Neural cell (in vitro differentiated cells): ENCODE measurements around the gene RGS6. TPM values are rescaled to one million over a fixed set of nuclear protein-coding genes. Genes with fewer than 3 reads are reported as not detected.

Experiments used
- H2AFZ ChIP-seq: fragments of 200-600, 300-800 bp; sonication (generic), shearing (Covaris generic); 2 replicates; pipeline ENCODE4 v1.6.0; 2014; ENCODE audit warnings: low read depth, mild to moderate bottlenecking, antibody characterized with exemption, low read length, moderate library complexity
- H3F3A ChIP-seq: fragments of 200-600 bp; shearing (Covaris generic); 2 replicates; pipeline ENCODE4 v1.6.1; 2016; ENCODE audit warnings: mild to moderate bottlenecking, moderate library complexity, mixed read lengths, antibody characterized with exemption, low read length; ENCODE audit not compliant: insufficient read depth, poor library complexity, severe bottlenecking
- H3K27ac ChIP-seq: fragments of 200-600, 300-800 bp; sonication (generic), shearing (Covaris generic); 2 replicates; pipeline ENCODE4 v1.5.1; 2014; ENCODE audit warnings: mild to moderate bottlenecking, low read length, moderate library complexity
- H3K27me3 ChIP-seq: fragments of 300-800, 200-600 bp; sonication (generic), shearing (Covaris generic); 2 replicates; pipeline ENCODE4 v1.6.0; 2014; ENCODE audit warnings: mild to moderate bottlenecking, low read depth, low read length, moderate library complexity; ENCODE audit not compliant: insufficient read depth
- H3K36me3 ChIP-seq: fragments of 300-800, 200-600 bp; sonication (generic), shearing (Covaris generic); 2 replicates; pipeline ENCODE4 v1.5.1; 2014; ENCODE audit warnings: mild to moderate bottlenecking, antibody characterized with exemption, low read length, moderate library complexity; ENCODE audit not compliant: insufficient read depth
- H3K4me2 ChIP-seq: fragments of 300-800, 200-600 bp; sonication (generic), shearing (Covaris generic); 2 replicates; pipeline ENCODE4 v1.6.0; 2014; ENCODE audit warnings: mild to moderate bottlenecking, low read length
- H3K4me3 ChIP-seq: fragments of 300-800, 200-600 bp; sonication (generic), shearing (Covaris generic); 2 replicates; pipeline ENCODE4 v1.5.1; 2014; ENCODE audit warnings: mild to moderate bottlenecking, low read length, moderate library complexity
- H3K79me2 ChIP-seq: fragments of 200-600 bp; shearing (Covaris generic); replicated peaks from 2 replicates; pipeline ENCODE4 v1.6.0; 2014; ENCODE audit warnings: mild to moderate bottlenecking, low read length, moderate library complexity; ENCODE audit not compliant: insufficient read depth
- H3K9ac ChIP-seq: fragments of 300-800, 200-600 bp; sonication (generic), shearing (Covaris generic); 2 replicates; pipeline ENCODE4 v1.6.1; 2016; ENCODE audit warnings: mild to moderate bottlenecking, low read length, mixed read lengths
- H3K9me2 ChIP-seq: fragments of 200-600 bp; shearing (Covaris generic); 2 replicates; pipeline ENCODE4 v1.6.1; 2016; ENCODE audit warnings: mild to moderate bottlenecking, low read length, mixed read lengths; ENCODE audit not compliant: insufficient read depth
- H3K9me3 ChIP-seq: fragments of 200-600, 300-800 bp; sonication (generic), shearing (Covaris generic); 2 replicates; pipeline ENCODE4 v1.6.1; 2016; ENCODE audit warnings: mild to moderate bottlenecking, mixed run types, low read length, moderate library complexity, mixed read lengths
- H4K20me1 ChIP-seq: fragments of 200-600 bp; shearing (Covaris generic); 2 replicates; pipeline ENCODE4 v1.6.1; 2016; ENCODE audit warnings: mild to moderate bottlenecking, mixed run types; ENCODE audit not compliant: insufficient read depth
- CTCF ChIP-seq: fragments of 450-650 bp; IDR thresholded peaks from 2 replicates; pipeline ENCODE4 v1.5.1; 2014; ENCODE audit warnings: antibody characterized with exemption, mild to moderate bottlenecking, moderate library complexity; ENCODE audit not compliant: poor library complexity, severe bottlenecking
- EP300 ChIP-seq: fragments of 450-650 bp; conservative IDR thresholded peaks from 2 replicates; pipeline ENCODE4 v1.6.1; 2014; ENCODE audit warnings: antibody characterized with exemption, mild to moderate bottlenecking, moderate library complexity; ENCODE audit not compliant: poor library complexity, severe bottlenecking
- EZH2 ChIP-seq: fragments of 200-600, 300-800 bp; shearing (Covaris generic), sonication (generic); IDR thresholded peaks from 2 replicates; pipeline ENCODE4 v1.6.1; 2014; ENCODE audit warnings: antibody characterized with exemption, low read length, borderline replicate concordance, mild to moderate bottlenecking; ENCODE audit not compliant: insufficient read depth, poor library complexity, severe bottlenecking
- MXI1 ChIP-seq: fragments of 450-650 bp; conservative IDR thresholded peaks from 2 replicates; pipeline ENCODE4 v1.6.1; 2014; ENCODE audit warnings: antibody characterized with exemption, mild to moderate bottlenecking; ENCODE audit not compliant: poor library complexity, severe bottlenecking
- POLR2AphosphoS5 ChIP-seq: IDR thresholded peaks from 2 replicates; pipeline ENCODE4 v1.6.1; 2012
- RAD21 ChIP-seq: fragments of 450-650 bp; conservative IDR thresholded peaks from 2 replicates; pipeline ENCODE4 v1.6.1; 2014; ENCODE audit warnings: antibody characterized with exemption, mild to moderate bottlenecking, moderate library complexity
- REST ChIP-seq: IDR thresholded peaks from 2 replicates; pipeline ENCODE4 v1.6.1; 2012; ENCODE audit warnings: borderline replicate concordance
- SMC3 ChIP-seq: fragments of 450-650 bp; conservative IDR thresholded peaks from 2 replicates; pipeline ENCODE4 v1.6.1; 2014; ENCODE audit warnings: antibody characterized with exemption, mild to moderate bottlenecking, moderate library complexity; ENCODE audit not compliant: poor library complexity
- TAF1 ChIP-seq: IDR thresholded peaks from 2 replicates; pipeline ENCODE4 v1.6.1; 2012; ENCODE audit warnings: low read depth
- polyA plus RNA-seq: library from polyadenylated mRNA; depleted of rRNA; stranded (reverse); fragments of >200 nt; gene quantifications from 2 replicates; pipeline ENCODE4 v1.2.3, GENCODE V29; 2014

Gene RGS6
- polyA plus RNA-seq, 1 donor from 2014 or later, result 7.3 TPM

GRCh38 chr14:72574715-72575114 is 642.5 kb downstream of the RGS6 start:
- Histone ChIP-seq H3F3A (no peaks in the 10 kb centered on the region), H3K9me3 (no peaks in the 10 kb centered on the region), H2AFZ (no peak overlapping the region), H3K9me2 (no peaks in the 10 kb centered on the region), H3K27me3 (no peaks in the 10 kb centered on the region), H3K36me3 (no peaks in the 10 kb centered on the region), H4K20me1 (no peaks in the 10 kb centered on the region), H3K27ac (no peak overlapping the region), H3K4me2 (no peak overlapping the region), H3K79me2 (no peaks in the 10 kb centered on the region), H3K9ac (no peak overlapping the region), H3K4me3 (no peak overlapping the region)
- TF ChIP-seq SMC3 (no peak), TAF1 (no peak), EP300 (no peak), RAD21 (no peak), CTCF (no peak), EZH2 (no peak), POLR2AphosphoS5 (no peak)

- Histone ChIP-seq H3K36me3 (no peaks in the 10 kb centered on the region), H3K27me3 (no peaks in the 10 kb centered on the region), H3F3A (no peaks in the 10 kb centered on the region), H3K79me2 (no peaks in the 10 kb centered on the region), H3K4me2 (no peak overlapping the region), H3K4me3 (no peak overlapping the region), H2AFZ (no peak overlapping the region), H4K20me1 (no peaks in the 10 kb centered on the region), H3K9me3 (no peaks in the 10 kb centered on the region), H3K9me2 (no peaks in the 10 kb centered on the region), H3K9ac (no peak overlapping the region), H3K27ac (no peak overlapping the region)
- TF ChIP-seq CTCF (no peak), REST (no peak), SMC3 (no peak), POLR2AphosphoS5 (no peak), EP300 (no peak), TAF1 (no peak), RAD21 (no peak), EZH2 (no peak), MXI1 (no peak)
Measured at GRCh38 chr14:72576258-72576657, 644.0 kb downstream of the RGS6 start.
